Jurkat, Clone E6-1 (cell line): ENCODE measurements around the gene COPG2.
"Not testable (repeated sequence)": the region's sequence is repeated elsewhere in the genome, so short reads cannot be mapped to it uniquely, and the experiment has no call there.

Source experiments
- DNase-seq: peaks from one replicate; pipeline ENCODE4 v3.0.0-alpha.2; 2011; ENCODE audit warnings: low read depth, low spot score
- H3K4me3 ChIP-seq: 2 replicates; pipeline ENCODE4 v1.5.1; 2011; ENCODE audit warnings: mild to moderate bottlenecking, low read length, control low read depth, moderate library complexity

Gene COPG2

DNA sequence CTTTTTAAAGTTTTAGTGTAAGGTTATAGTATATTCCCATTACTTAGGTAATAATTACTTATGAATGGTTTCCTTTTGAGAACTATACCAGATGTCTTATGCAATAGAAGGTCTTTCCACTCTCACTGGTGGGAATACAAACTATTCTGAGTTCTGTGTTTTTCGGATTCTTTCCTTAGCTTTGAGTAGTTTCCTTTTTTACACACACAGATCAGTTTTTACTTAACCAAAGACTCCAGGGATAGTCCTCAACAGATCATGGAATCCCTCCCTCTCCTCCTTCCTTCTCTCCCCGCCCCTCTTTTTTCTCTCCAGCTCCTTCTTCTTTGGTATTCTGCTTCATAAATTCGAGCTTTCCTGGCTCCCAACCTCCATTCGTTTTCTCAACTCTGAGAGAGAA, 13.3 kb downstream of the COPG2 start:
- no peak for DNase-seq
- H3K4me3 ChIP-seq, result no peak overlapping the region

DNA sequence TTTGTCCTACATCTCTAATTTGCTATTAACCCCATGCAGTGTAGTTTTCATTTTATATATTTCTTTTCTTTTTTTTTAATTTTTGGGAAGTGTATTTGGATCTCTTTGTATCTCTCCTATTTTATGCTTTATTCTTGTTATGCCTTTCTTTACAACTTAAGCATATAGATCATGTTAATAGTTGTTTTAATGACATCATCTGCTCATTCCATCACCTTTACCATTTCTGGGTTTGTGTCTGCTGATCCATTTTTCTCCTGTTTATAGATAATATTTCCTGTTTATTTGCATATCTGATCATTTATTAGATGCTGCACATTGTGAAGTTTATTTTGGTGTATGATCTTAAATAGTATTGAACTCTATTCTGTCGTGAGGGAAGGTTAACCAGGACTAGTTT, 13.7 kb downstream of the COPG2 start:
- no peak overlapping the region for H3K4me3 ChIP-seq
- DNase-seq, result no peak

DNA sequence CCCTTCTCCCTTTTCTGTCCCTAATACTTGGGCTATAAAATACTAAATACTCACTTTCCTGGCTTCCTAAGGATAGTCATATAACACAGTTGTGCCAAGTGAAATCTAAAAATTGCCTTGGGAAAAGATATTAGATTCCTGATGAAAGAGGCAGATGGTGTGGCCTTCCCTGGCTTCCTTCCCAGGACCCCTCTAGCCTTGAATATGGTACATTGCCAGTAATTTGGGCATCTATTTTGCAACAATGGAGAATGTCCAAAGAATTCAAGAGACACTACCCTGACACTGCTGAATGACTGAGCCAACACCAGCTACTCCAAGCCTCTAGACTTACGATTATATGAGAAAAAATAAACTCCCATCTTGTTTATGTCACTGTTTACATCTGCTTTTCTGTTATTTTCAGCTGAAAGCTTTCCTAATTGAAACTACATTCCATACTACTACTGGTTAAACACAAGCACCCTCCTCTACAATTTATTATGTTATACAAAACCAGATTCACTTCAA, 17.9 kb downstream of the COPG2 start:
- DNase-seq, result no peak
- H3K4me3 ChIP-seq, result no peak overlapping the region

DNA sequence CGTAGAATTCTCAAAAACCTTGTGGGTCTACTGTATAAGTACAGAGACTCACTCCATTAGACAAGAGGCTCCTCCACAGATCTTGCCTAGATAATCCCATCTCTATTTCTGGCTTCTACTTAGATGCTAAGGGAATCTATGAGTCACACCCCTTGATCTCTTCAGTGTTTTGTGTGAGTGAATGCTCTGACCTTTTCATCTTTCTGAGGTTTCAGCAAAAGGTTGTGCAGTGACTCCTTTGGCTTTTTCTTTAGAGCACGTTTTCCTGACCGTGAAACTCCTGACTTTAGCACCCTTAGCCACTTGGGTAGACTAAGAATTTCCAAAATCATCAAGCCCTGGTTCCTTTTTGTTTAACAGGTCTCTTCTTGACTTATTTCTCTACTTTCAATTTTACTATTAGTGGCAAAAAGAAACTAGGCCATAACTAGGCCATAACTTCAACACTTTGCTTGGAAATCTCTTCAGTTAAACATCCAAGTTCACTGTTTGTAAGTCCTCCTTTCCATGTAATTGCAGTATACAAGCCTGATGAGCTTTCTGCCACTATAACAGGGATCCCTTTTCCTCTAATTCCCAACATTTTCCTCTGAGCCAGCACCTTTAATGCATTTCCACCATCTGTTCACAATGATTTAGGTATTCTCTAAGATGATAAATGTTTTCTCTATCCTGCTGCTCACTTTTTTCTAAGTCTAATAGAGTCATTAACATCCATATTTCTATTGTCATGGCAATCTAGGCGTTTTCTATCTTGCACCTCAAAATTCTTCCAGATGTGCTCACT, 19.4 kb downstream of the COPG2 start:
- DNase-seq, result no peak
- no peak overlapping the region for H3K4me3 ChIP-seq

DNA sequence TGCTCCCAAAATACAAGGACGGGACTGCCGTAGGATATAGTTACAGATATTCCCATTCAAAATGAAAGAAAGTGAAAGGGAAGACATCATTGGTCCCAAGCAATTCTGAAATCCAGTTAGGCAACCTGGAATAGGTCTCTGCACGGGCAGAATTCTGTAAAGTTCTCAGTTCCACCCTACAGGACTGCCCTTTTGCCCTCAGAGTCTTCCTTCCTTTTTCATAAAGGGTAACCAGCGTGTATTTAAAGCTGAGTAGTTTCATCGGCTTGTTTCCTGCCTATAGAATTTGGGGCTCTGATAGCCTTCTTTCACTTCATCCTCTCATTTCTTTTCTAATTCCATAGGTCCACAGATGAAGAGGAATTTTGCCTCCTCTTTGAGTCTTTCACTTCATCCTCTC, 20.0 kb downstream of the COPG2 start:
- H3K4me3 ChIP-seq, result no peak overlapping the region
- no peak for DNase-seq

DNA sequence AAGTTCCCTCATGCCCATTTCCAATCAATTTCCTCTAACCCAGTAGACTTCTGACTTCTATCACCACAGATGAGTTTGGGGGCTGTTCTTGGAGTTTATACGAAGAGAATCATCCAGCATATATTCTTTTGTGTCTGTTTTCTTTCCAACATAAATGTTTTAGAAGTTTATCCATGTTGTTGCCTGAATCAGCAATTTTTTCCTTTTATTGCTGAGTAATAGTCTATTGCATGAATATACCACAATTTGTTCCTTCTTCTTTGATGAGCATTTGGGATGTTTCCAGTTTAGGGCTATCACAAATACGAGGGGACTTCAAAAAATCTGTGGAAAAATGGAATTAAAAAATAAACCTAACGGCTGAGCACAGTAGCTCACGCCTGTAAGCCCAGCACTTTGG, 26.2 kb downstream of the COPG2 start:
- DNase-seq, result no peak
- no peak overlapping the region for H3K4me3 ChIP-seq

DNA sequence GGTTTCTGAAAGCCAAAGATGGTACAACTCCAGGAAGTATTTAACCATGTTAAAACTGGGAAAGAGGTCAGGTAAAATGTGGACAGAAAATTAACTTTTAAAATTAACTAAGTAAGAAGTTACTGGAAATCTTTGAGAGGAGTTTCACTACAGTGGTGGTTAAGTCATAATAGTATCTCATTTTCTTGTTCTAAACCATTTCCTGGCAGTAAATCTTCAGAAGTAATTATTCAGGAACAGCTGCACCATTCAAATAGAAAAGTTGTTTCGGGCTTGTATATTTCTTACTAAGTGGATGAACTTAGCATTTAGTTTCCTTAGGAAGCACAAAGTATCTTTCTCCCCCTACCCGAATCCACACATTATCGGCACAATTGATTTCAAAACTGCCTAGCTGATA, 27.1 kb downstream of the COPG2 start:
- no peak overlapping the region for H3K4me3 ChIP-seq
- no peak for DNase-seq

DNA sequence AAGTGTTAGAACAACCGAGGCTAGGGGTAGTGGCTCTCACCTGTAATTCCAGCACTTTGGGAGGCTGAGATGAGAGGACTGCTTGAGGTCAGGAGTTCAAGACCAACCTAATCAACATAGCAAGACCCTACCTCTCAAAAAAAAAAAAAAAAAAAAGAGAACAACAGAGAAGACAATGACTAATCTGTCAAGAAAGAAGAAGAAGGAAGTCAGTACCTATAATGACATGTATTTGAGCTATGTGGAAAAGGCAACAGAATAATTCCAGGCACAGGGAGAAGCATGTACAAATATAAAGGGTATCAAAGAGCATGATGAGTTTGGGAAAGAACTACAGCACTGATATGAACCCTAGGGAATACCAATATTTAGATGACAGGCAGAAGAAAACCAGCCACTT, 27.5 kb downstream of the COPG2 start:
- DNase-seq, result no peak

DNA sequence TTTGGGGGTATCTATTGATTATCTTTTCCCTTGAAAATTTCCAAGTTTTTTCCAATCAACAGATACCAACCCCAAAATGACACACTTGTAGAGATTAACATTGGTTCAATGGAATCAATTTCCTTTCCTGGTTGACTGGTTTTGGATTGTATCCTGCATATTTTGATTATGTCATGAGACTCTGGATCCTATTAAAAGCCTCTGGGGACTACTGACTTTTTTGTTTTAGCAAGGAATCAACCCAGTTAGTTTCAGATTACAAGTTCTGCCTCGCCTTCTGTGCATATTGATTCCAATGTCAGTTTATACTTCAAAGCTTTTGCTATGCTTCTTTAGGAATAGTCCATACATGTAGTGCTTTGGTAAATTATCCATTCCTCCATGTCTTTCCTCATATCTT, 29.2 kb downstream of the COPG2 start:
- no peak for DNase-seq
- H3K4me3 ChIP-seq, result no peak overlapping the region

More for the DNA sequence above, 27.5 kb downstream of the COPG2 start:
- no peak overlapping the region for H3K4me3 ChIP-seq

DNA sequence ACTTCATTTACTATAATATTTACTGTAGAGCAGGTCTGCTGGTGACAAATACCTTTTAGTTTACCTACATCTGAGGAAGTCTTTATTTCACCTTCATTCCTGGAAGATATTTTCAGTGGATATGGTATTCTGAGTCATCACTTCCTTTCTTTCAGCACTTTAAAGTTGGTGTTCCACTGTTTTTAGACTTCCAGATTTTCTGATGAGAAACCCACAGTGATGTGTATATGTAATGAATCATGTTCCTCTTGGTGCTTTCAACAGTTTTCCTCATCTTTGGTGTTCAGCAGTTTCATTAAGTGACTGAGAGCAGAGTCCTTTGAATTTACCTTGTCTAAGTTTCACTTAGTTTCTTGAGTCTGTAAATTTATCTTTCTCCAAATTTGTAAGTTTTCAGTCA, 36.4 kb downstream of the COPG2 start:
- DNase-seq, result no peak
- H3K4me3 ChIP-seq, result no peak overlapping the region

DNA sequence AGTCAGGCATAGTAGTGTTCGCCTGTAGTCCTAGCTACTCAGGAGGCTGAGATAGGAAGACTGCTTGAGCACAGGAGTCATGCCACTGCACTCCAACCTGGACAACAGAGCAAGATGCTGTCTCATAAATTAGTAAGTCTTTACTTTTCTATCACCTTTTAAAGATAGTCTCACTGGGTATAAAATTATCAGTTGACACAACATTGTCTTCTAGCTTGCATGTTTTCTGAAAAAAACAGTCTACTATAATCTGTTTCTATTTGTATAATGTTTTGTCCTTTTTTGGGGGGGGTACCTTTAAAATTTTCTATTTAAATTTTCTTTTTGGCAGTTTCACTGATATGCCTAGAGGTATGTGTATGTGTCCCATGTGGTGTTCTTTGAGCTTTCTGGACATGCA, 39.6 kb downstream of the COPG2 start:
- H3K4me3 ChIP-seq, result no peak overlapping the region
- no peak for DNase-seq

DNA sequence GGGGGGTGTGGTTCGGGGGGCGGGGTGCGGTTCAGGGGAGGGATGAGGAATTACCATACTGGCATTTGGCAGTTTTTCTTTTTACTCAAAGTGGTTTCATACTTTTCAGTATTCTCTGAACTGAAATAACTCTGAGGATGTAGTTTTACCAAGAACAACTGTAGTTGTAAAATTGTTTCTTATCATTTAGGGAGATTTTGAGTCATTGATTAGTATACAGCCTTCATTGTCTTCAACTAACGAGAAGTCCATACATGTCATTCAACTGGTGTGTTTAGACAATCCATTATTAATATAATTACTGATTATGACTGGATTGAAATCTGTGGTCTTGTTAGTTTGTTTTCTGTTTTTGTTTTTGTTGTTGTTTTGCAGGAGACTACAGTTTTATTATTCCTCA, 40.8 kb downstream of the COPG2 start:
- H3K4me3 ChIP-seq, result no peak overlapping the region
- DNase-seq, result no peak

DNA sequence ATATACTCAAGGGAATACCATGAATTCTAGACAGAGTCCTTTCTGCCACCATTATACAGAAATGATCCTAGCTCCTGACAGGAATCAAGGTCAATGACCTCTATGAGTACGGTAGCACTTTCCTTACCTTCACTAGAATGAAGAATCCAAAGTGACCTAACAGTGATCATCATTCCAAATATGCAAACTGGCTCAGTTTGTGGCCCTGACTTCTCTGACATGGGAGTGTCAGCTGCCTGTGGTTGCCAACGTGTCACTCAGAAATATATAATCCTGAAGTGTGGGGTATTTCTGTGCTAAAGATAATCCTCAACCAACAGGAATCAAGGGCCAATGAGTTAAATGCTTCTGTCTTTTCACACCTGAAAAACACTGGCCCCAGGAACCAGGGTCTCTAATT, 45.7 kb downstream of the COPG2 start:
- H3K4me3 ChIP-seq, result no peak overlapping the region
- no peak for DNase-seq

DNA sequence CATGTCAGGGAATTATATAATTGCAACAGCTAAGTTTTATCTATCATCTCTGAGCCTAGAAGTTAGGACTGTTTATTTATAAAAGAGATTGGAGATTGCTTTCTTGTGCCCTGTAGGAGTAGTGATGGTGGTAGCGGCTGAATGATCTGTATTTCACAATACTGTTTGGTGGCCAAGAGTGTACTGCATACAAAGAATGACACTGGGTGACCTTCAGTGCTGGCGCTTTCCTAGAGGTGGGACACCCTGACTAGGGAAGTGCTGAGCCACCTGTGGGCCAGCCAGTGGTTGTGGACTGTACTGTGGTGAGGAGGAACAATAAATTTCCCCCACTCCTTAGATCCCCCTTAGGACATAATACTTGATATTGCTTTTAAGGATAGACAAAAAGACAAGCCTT, 53.0 kb downstream of the COPG2 start:
- no peak for DNase-seq
- H3K4me3 ChIP-seq, result no peak overlapping the region

DNA sequence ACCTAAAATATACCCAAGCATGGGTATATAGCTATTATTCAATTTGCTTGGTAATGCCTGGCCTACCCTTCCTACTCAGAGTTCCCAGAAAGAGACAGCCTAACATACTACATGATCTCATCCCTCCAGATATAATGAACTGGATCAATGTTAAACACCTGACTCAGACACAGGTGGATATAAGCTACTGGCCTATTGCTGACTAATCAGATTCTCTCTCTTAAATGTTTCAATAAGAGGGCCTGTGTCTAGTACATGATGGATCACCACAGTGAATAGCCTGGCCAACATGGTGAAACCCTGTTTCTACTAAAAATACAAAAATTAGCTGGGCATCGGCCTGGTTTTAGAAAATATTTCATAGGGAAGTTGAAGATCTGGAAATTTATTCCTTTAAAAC, 54.1 kb downstream of the COPG2 start:
- DNase-seq, result no peak
- no peak overlapping the region for H3K4me3 ChIP-seq

DNA sequence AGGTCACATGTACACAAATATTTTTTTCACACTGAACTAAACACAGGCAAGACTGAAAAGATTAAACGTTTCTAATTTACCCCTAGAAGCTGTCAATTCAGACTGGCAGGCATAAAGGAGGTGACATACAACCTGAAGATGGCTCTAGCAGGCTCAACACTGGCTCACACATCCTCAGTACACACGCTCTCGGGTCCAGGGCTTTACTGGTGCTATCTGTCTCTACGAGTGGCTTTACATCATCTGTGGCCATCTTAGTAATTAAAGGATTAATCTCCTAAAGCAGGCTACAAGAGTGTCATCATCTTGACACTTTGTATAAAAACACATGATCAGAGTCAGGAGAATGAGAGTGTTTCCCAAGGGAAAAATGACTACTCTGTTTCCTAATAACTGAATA, 57.3 kb downstream of the COPG2 start:
- no peak overlapping the region for H3K4me3 ChIP-seq
- DNase-seq, result no peak

DNA sequence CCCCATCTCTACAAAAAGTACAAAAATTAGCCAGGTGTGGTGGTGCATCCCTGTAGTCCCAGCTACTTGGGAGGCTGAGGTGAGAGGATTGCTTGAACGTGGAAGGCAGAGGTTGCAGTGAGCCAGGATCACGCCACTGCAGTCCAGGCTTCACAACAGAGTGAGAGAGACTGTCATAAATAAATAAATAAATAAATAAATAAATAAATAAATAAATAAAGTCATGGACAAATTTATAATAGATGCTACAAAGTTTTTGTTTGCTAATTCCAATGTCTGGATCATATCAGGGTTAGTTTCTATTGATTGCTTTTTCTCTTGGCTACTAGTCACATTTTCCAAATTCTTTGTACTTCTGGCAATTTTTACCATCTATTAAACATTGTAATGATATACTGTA, 61.5 kb downstream of the COPG2 start:
- DNase-seq, H3K4me3 ChIP-seq: not testable (repeated sequence)

DNA sequence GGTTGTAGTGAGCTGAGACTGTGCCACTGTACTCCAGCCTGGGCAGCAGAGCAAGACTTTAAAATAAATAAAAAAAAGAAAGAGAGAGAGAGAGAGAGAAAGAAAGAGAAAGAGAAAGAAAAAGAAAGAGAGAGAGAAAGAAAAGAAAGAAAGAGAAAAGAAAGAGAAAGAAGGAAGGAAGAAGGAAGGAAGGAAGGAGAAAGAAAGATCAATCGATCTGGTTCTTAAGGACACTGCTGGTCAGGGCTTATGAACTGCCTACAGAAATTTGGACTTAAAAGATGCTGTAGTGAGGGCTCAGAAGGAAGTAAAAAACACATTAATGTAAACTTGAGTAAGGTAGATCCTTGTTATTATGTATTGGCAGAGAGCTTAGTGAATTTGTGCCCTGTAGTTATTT, 62.4 kb downstream of the COPG2 start:
- no peak overlapping the region for H3K4me3 ChIP-seq
- DNase-seq, result no peak

DNA sequence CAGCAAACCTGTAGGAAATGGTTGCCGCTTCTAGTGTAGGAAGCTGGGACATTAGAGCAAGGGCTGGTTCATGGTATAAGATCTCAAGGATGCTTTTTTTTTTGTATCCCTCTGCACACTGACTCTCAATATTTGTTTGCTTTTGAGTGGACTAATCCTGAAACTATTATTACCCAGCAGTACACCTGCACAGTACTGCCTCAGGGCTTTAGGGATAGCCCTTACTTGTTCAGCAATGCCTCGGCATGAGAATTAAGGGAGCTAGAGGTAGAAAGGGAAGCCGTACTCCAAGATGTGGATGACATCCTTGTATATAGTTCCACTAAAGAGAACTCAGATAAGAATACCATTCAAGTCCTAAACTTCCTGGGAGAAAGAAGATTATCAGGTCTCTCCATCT, 70.5 kb downstream of the COPG2 start:
- DNase-seq, result no peak
- H3K4me3 ChIP-seq, result no peak overlapping the region

DNA sequence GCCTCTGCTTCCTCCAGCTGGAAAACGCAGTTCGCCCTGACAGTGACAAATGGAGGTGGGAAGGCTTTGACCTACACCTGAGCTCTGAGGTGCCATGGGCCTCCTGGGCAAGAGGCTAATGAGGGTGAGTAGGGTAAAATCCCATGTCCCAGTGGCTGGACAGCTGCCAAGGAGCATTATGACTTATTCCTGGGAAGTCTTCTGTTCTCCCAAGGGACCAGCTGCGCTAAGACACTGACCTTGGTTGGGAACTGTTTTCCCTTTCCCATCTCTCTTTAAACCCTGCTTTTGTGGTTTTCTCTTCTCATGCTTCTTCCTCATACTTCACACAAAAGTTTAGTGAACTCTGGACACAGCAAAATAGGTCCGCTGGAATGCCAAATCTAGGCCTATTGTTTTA, 72.6 kb downstream of the COPG2 start:
- H3K4me3 ChIP-seq, result no peak overlapping the region
- no peak for DNase-seq

DNA sequence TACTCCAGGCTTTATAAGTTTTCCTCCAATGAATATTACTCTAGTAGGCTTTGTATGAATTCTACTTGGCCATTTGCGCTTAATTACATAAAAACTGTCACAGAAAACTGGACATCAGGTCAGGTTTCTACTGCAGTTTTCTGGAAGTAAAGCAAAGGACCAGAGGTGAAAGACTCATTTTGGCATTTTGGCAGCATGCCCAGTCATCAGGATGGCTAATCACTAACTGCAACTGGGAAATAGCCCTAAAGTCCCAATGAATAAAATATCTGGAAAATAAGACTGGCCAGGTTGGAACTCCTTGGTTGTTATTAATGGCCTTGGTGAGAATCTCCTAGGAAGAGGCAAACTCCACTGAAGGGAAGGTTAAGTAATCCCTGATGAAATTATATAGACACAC, 75.5 kb downstream of the COPG2 start:
- no peak for DNase-seq
- H3K4me3 ChIP-seq, result no peak overlapping the region
